ENCODE data around the gene ELK4.
A peak's percentile ranks its signal among the peaks of the same experiment; 100 is the strongest.

Gene ELK4

GRCh38 chr1:205598841-205599668 is 32.8 kb downstream of the ELK4 start:
- no peak overlapping the region for H3K27ac ChIP-seq (ENCODE audit: low read depth in 2 of 2, low read length in 2 of 2)
- H3K36me3 ChIP-seq (ENCODE audit: control insufficient read depth in 2 of 2, insufficient read depth in 2 of 2, low read length in 2 of 2), result peaks cover 12% of the 10 kb centered on the region in 2 donors
- H3K4me1 ChIP-seq (ENCODE audit: control insufficient read depth in 2 of 2, insufficient read depth in 2 of 2, low read length in 2 of 2), result peaks cover 0 to 8% of the 10 kb centered on the region in 2 donors
- H3K4me3 ChIP-seq (ENCODE audit: low read length in 2 of 2), result no peak overlapping the region
- no peak overlapping the region for H3K9ac ChIP-seq (ENCODE audit: low read depth in 1 of 2, low read length in 2 of 2)
- no peaks in the 10 kb centered on the region for H3K27me3 ChIP-seq (ENCODE audit: control insufficient read depth in 2 of 2, insufficient read depth in 2 of 2, low read length in 2 of 2)
- H3K9me3 ChIP-seq (ENCODE audit: control insufficient read depth in 2 of 2, low read length in 2 of 2), result no peaks in the 10 kb centered on the region

- Histone ChIP-seq H3K9me3 (ENCODE audit: control insufficient read depth in 2 of 2, low read length in 2 of 2) (no peaks in the 10 kb centered on the region), H3K27ac (ENCODE audit: low read depth in 2 of 2, low read length in 2 of 2) (no peak overlapping the region), H3K27me3 (ENCODE audit: control insufficient read depth in 2 of 2, insufficient read depth in 2 of 2, low read length in 2 of 2) (no peaks in the 10 kb centered on the region), H3K36me3 (ENCODE audit: control insufficient read depth in 2 of 2, insufficient read depth in 2 of 2, low read length in 2 of 2) (peaks cover 6 to 8% of the 10 kb centered on the region in 2 donors), H3K4me1 (ENCODE audit: control insufficient read depth in 2 of 2, insufficient read depth in 2 of 2, low read length in 2 of 2) (peaks cover 0 to 8% of the 10 kb centered on the region in 2 donors), H3K9ac (ENCODE audit: low read depth in 1 of 2, low read length in 2 of 2) (no peak overlapping the region), H3K4me3 (ENCODE audit: low read length in 2 of 2) (no peak overlapping the region)
Measured at GRCh38 chr1:205597691-205598314, 34.0 kb downstream of the ELK4 start.

GRCh38 chr1:205596876-205597275 is 34.9 kb downstream of the ELK4 start:
- Histone ChIP-seq H3K27me3 (ENCODE audit: control insufficient read depth in 2 of 2, insufficient read depth in 2 of 2, low read length in 2 of 2) (no peaks in the 10 kb centered on the region), H3K4me3 (ENCODE audit: low read length in 2 of 2) (no peak overlapping the region), H3K4me1 (ENCODE audit: control insufficient read depth in 2 of 2, insufficient read depth in 2 of 2, low read length in 2 of 2) (peaks cover 5 to 8% of the 10 kb centered on the region in 2 donors), H3K36me3 (ENCODE audit: control insufficient read depth in 2 of 2, insufficient read depth in 2 of 2, low read length in 2 of 2) (peaks cover 6 to 8% of the 10 kb centered on the region in 2 donors), H3K27ac (ENCODE audit: low read depth in 2 of 2, low read length in 2 of 2) (no peak overlapping the region), H3K9ac (ENCODE audit: low read depth in 1 of 2, low read length in 2 of 2) (no peak overlapping the region), H3K9me3 (ENCODE audit: control insufficient read depth in 2 of 2, low read length in 2 of 2) (no peaks in the 10 kb centered on the region)

GRCh38 chr1:205595861-205596260 is 36.0 kb downstream of the ELK4 start:
- H3K27ac ChIP-seq (ENCODE audit: low read depth in 2 of 2, low read length in 2 of 2), result no peak overlapping the region
- no peaks in the 10 kb centered on the region for H3K27me3 ChIP-seq (ENCODE audit: control insufficient read depth in 2 of 2, insufficient read depth in 2 of 2, low read length in 2 of 2)
- H3K9me3 ChIP-seq (ENCODE audit: control insufficient read depth in 2 of 2, low read length in 2 of 2), result no peaks in the 10 kb centered on the region
- H3K36me3 ChIP-seq (ENCODE audit: control insufficient read depth in 2 of 2, insufficient read depth in 2 of 2, low read length in 2 of 2), result peaks cover 6 to 8% of the 10 kb centered on the region in 2 donors
- no peak overlapping the region for H3K4me3 ChIP-seq (ENCODE audit: low read length in 2 of 2)
- H3K9ac ChIP-seq (ENCODE audit: low read depth in 1 of 2, low read length in 2 of 2), result no peak overlapping the region
- H3K4me1 ChIP-seq (ENCODE audit: control insufficient read depth in 2 of 2, insufficient read depth in 2 of 2, low read length in 2 of 2), result peaks cover 8 to 12% of the 10 kb centered on the region in 2 donors

GRCh38 chr1:205595435-205595834 is 36.4 kb downstream of the ELK4 start:
- H3K4me1 ChIP-seq (ENCODE audit: control insufficient read depth in 2 of 2, insufficient read depth in 2 of 2, low read length in 2 of 2), result peaks cover 10 to 16% of the 10 kb centered on the region in 2 donors
- H3K27me3 ChIP-seq (ENCODE audit: control insufficient read depth in 2 of 2, insufficient read depth in 2 of 2, low read length in 2 of 2), result no peaks in the 10 kb centered on the region
- H3K27ac ChIP-seq (ENCODE audit: low read depth in 2 of 2, low read length in 2 of 2), result no peak overlapping the region
- no peak overlapping the region for H3K9ac ChIP-seq (ENCODE audit: low read depth in 1 of 2, low read length in 2 of 2)
- H3K9me3 ChIP-seq (ENCODE audit: control insufficient read depth in 2 of 2, low read length in 2 of 2), result no peaks in the 10 kb centered on the region
- H3K4me3 ChIP-seq (ENCODE audit: low read length in 2 of 2), result no peak overlapping the region
- H3K36me3 ChIP-seq (ENCODE audit: control insufficient read depth in 2 of 2, insufficient read depth in 2 of 2, low read length in 2 of 2), result peaks cover 6 to 8% of the 10 kb centered on the region in 2 donors

- Histone ChIP-seq H3K9me3 (ENCODE audit: control insufficient read depth in 2 of 2, low read length in 2 of 2) (no peaks in the 10 kb centered on the region), H3K4me3 (ENCODE audit: low read length in 2 of 2) (no peak overlapping the region), H3K9ac (ENCODE audit: low read depth in 1 of 2, low read length in 2 of 2) (no peak overlapping the region), H3K27ac (ENCODE audit: low read depth in 2 of 2, low read length in 2 of 2) (no peak overlapping the region), H3K36me3 (ENCODE audit: control insufficient read depth in 2 of 2, insufficient read depth in 2 of 2, low read length in 2 of 2) (peaks cover 4 to 6% of the 10 kb centered on the region in 2 donors), H3K27me3 (ENCODE audit: control insufficient read depth in 2 of 2, insufficient read depth in 2 of 2, low read length in 2 of 2) (no peaks in the 10 kb centered on the region), H3K4me1 (ENCODE audit: control insufficient read depth in 2 of 2, insufficient read depth in 2 of 2, low read length in 2 of 2) (peaks cover 12 to 22% of the 10 kb centered on the region in 2 donors)
Measured at GRCh38 chr1:205594846-205595245, 37.0 kb downstream of the ELK4 start.

GRCh38 chr1:205593967-205594366 is 37.8 kb downstream of the ELK4 start:
- Histone ChIP-seq H3K9ac (ENCODE audit: low read depth in 1 of 2, low read length in 2 of 2) (peak overlapping the region in 1 of 2 donors; percentile 32), H3K27ac (ENCODE audit: low read depth in 2 of 2, low read length in 2 of 2) (no peak overlapping the region), H3K4me1 (ENCODE audit: control insufficient read depth in 2 of 2, insufficient read depth in 2 of 2, low read length in 2 of 2) (peaks cover 16 to 23% of the 10 kb centered on the region in 2 donors), H3K9me3 (ENCODE audit: control insufficient read depth in 2 of 2, low read length in 2 of 2) (no peaks in the 10 kb centered on the region), H3K4me3 (ENCODE audit: low read length in 2 of 2) (no peak overlapping the region), H3K36me3 (ENCODE audit: control insufficient read depth in 2 of 2, insufficient read depth in 2 of 2, low read length in 2 of 2) (peaks cover 4 to 6% of the 10 kb centered on the region in 2 donors), H3K27me3 (ENCODE audit: control insufficient read depth in 2 of 2, insufficient read depth in 2 of 2, low read length in 2 of 2) (no peaks in the 10 kb centered on the region)

- no peak overlapping the region for H3K27ac ChIP-seq (ENCODE audit: low read depth in 2 of 2, low read length in 2 of 2)
- peak overlapping the region in 1 of 2 donors; percentile 32 for H3K9ac ChIP-seq (ENCODE audit: low read depth in 1 of 2, low read length in 2 of 2)
- no peak overlapping the region for H3K4me3 ChIP-seq (ENCODE audit: low read length in 2 of 2)
- no peaks in the 10 kb centered on the region for H3K9me3 ChIP-seq (ENCODE audit: control insufficient read depth in 2 of 2, low read length in 2 of 2)
- no peaks in the 10 kb centered on the region for H3K27me3 ChIP-seq (ENCODE audit: control insufficient read depth in 2 of 2, insufficient read depth in 2 of 2, low read length in 2 of 2)
- H3K36me3 ChIP-seq (ENCODE audit: control insufficient read depth in 2 of 2, insufficient read depth in 2 of 2, low read length in 2 of 2), result peaks cover 4 to 6% of the 10 kb centered on the region in 2 donors
- H3K4me1 ChIP-seq (ENCODE audit: control insufficient read depth in 2 of 2, insufficient read depth in 2 of 2, low read length in 2 of 2), result peaks cover 16 to 23% of the 10 kb centered on the region in 2 donors
Measured at GRCh38 chr1:205593532-205593931, 38.3 kb downstream of the ELK4 start.

GRCh38 chr1:205592443-205593003 is 39.3 kb downstream of the ELK4 start:
- H3K9ac ChIP-seq (ENCODE audit: low read depth in 1 of 2, low read length in 2 of 2), result peak overlapping the region in 1 of 2 donors; percentile 32
- H3K27me3 ChIP-seq (ENCODE audit: control insufficient read depth in 2 of 2, insufficient read depth in 2 of 2, low read length in 2 of 2), result no peaks in the 10 kb centered on the region
- H3K9me3 ChIP-seq (ENCODE audit: control insufficient read depth in 2 of 2, low read length in 2 of 2), result no peaks in the 10 kb centered on the region
- peak overlapping the region in 1 of 2 donors; percentile 17 for H3K4me3 ChIP-seq (ENCODE audit: low read length in 2 of 2)
- peaks cover 16 to 23% of the 10 kb centered on the region in 2 donors for H3K4me1 ChIP-seq (ENCODE audit: control insufficient read depth in 2 of 2, insufficient read depth in 2 of 2, low read length in 2 of 2)
- no peak overlapping the region for H3K27ac ChIP-seq (ENCODE audit: low read depth in 2 of 2, low read length in 2 of 2)
- peaks cover 1 to 4% of the 10 kb centered on the region in 2 donors for H3K36me3 ChIP-seq (ENCODE audit: control insufficient read depth in 2 of 2, insufficient read depth in 2 of 2, low read length in 2 of 2)
